ENCODE measurements around the gene TAX1BP1.
"Not testable (repeated sequence)": the region's sequence is repeated elsewhere in the genome, so short reads cannot be mapped to it uniquely, and the experiment has no call there.

TAX1BP1 gene

GRCh38 chr7:27846388-27846787 is 106.4 kb downstream of the TAX1BP1 start:
- DNase-seq, result no peak

- no peak for DNase-seq
These were observed 110.6 kb downstream of the TAX1BP1 start for GRCh38 chr7:27850531-27850930.

GRCh38 chr7:27856703-27857485 is 116.9 kb downstream of the TAX1BP1 start:
- not testable (repeated sequence) for DNase-seq

- no peak for DNase-seq
These were observed 120.8 kb downstream of the TAX1BP1 start for GRCh38 chr7:27860800-27861199.

- DNase-seq, result no peak
These were observed 121.8 kb downstream of the TAX1BP1 start for GRCh38 chr7:27861747-27862146.

GRCh38 chr7:27863880-27864279 is 123.9 kb downstream of the TAX1BP1 start:
- no peak for DNase-seq

GRCh38 chr7:27866256-27866655 is 126.3 kb downstream of the TAX1BP1 start:
- no peak for DNase-seq

- no peak for DNase-seq
These were observed 127.1 kb downstream of the TAX1BP1 start for GRCh38 chr7:27866828-27867672.

GRCh38 chr7:27868131-27868550 is 128.2 kb downstream of the TAX1BP1 start:
- DNase-seq, result no peak

GRCh38 chr7:27869056-27869455 is 129.1 kb downstream of the TAX1BP1 start:
- DNase-seq, result no peak

GRCh38 chr7:27870595-27870994 is 130.6 kb downstream of the TAX1BP1 start:
- DNase-seq, result no peak

- DNase-seq, result no peak
These were observed 131.1 kb downstream of the TAX1BP1 start for GRCh38 chr7:27871086-27871485.

GRCh38 chr7:27871866-27872265 is 131.9 kb downstream of the TAX1BP1 start:
- DNase-seq, result no peak

GRCh38 chr7:27872356-27873275 is 132.7 kb downstream of the TAX1BP1 start:
- no peak for DNase-seq

GRCh38 chr7:27873981-27874957 is 134.3 kb downstream of the TAX1BP1 start:
- DNase-seq, result no peak

- DNase-seq, result no peak
These were observed 135.1 kb downstream of the TAX1BP1 start for GRCh38 chr7:27875061-27875460.

- no peak for DNase-seq
These were observed 135.9 kb downstream of the TAX1BP1 start for GRCh38 chr7:27875832-27876231.

GRCh38 chr7:27876756-27877155 is 136.8 kb downstream of the TAX1BP1 start:
- DNase-seq, result no peak

All from effector CD8-positive, alpha-beta T cell (primary cell).